HG03520 (cell line): ENCODE measurements around the gene PRKAB2.
A peak's percentile ranks its signal among the peaks of the same experiment; 100 is the strongest.
"Not testable (repeated sequence)": the region's sequence is repeated elsewhere in the genome, so short reads cannot be mapped to it uniquely, and the experiment has no call there.

Experiments used
- ATAC-seq: cut with Tn5 transposase; IDR thresholded peaks from one replicate; pipeline ENCODE4 v1.9.1; 2021; ENCODE audit warnings: mild to moderate bottlenecking, moderate library complexity; ENCODE audit not compliant: unreplicated experiment

The PRKAB2 gene, protein sequence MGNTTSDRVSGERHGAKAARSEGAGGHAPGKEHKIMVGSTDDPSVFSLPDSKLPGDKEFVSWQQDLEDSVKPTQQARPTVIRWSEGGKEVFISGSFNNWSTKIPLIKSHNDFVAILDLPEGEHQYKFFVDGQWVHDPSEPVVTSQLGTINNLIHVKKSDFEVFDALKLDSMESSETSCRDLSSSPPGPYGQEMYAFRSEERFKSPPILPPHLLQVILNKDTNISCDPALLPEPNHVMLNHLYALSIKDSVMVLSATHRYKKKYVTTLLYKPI

DNA sequence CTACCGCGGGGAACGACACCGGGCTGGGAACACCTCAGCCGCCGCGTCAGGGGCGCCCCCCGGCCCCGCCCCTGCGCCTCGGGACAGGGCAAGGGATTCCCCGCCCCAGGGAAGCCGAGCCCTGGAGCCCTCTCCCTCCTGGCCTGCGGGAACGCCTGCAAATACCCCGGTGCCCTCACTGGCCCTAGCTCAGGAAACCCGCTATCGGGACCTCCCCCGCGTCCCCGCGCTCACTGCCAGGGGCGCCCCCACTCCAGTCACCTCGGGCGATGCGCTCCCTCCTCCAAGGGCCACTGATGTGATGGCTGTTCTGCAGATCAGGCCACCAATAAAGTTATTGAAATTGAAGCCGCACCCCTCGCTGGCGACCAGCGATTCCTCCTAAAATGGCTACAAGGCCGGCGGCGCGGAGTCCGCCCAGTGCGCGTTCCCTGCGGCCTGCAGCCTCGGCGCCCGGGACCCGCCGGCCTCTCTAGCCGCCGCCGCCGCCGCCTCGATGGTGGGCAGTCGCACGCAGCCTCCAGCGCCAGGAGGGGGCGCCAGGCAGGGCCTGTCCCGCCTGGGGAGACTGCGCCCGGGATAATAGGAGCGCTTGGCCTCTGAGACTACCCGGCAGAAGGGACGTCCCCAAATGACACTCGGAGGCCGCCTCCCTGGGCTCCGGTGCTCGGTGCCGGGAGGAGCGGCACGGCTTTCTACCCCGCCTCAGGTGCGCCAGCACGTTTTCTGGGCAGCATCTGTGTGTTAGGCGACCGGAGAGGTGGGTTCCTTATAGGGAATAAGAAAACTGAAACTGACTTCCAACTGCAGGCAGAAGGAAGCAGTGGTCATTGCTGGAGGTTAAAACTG, at the start of gene PRKAB2:
Gene PRKAB2, minus strand, starts transcription at position 303 of the 849 bp plus-strand sequence. CDS start 326 bp downstream, outside the sequence.
- peak; percentile 85 for ATAC-seq

DNA sequence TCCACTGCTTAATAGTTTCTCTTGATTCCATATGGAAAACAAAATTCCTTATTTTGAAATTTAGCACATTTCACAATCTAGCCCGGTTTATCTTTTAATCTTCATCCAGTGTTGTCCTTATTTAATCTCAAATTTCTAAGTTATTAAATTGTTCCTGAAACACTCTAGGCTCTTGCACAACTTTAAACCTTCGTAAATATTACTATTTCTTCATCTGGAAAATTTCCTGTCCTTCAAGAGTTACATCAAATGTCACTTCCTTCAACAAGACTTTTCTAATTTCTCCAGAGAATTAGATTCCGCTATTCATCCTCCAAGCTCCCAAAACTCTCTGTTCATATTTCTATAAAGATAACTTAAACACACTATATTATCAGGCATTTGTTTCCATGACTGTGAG, 46.3 kb upstream of the PRKAB2 start:
- no peak for ATAC-seq

DNA sequence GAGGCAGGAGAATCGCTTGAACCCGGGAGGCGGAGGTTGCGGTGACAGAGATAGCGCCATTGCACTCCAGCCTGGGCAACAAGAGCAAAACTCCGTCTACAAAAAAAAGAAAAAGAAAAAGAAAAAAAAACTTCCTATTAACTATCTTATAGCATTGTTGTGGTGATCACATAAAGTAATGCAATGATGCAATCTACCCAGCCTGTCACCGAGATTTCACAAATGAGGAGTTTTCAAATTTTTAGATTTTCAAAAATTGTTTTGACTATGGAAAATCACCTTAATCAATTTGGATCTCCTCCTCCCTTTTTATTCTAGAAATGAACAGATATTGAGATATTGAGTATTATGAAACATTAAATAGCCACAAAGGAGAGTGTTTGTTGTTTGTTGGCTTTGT, 44.9 kb upstream of the PRKAB2 start:
- ATAC-seq: no peak

DNA sequence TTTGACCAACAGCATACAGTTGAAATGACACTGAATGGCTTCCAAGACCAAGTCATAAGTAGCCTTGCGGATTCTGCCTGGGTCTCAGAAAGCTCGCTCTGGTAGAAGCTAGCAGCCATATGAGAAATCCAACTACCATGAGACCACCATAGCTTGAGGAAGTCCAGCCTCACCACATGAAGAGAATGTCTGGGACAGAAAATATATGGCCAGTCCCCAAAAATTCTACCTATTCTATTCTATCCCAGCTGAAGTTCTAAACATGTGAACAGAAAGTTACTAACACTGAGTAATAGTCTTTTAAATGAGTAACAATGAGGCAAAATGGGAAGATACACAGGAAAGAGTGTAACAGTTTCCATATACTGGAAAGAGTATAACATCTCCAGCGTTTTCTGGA, 43.9 kb upstream of the PRKAB2 start:
- no peak for ATAC-seq

DNA sequence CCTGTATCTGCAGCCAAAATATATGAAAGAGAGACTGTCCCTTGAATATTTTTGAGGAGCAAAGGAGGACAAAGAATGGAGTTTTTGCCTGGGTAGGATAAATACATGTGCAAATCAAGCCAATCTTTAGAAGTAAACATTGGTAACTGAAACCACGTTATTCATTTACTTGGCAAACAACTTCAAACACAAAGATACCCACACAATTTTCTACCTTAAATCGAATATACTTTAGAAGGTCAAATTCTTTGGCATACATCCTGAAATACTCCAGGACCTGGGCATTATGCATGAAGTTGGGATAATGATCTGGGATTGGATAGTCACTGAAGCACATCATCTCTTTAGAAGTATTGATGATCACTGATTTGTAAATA, 43.3 kb upstream of the PRKAB2 start:
- ATAC-seq: no peak

DNA sequence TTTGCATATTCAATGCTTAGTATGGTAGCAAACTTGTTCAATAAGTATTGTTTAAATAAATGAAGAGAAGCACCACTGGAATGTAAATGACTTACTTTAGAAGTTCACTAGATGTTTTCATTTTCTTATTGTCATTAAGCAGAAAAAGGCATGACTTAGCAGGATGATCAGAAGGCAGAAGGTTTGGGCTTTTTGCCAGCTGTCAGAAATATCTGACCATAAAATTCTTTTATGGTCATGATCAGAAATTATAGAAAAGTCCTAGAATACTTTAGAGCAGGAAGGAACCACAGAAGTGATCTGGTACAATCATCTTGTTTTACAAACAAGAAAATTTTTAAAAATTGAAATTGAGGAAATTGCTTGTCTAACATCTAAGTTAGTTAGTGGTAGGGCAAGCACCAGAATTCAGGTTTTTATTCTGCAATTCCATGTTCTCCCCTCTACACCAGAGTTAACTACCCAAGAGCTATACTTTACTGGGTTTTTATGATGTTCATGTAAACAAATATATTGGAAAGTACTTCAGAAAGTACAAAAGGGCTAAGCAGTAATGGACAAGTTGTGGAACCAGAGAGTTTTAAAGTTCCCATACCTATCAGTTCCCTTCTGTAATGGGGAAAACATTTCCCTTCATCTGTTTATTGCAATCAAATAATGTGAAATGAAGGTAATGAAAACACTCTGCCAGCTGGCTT, 42.7 kb upstream of the PRKAB2 start:
- ATAC-seq: no peak

DNA sequence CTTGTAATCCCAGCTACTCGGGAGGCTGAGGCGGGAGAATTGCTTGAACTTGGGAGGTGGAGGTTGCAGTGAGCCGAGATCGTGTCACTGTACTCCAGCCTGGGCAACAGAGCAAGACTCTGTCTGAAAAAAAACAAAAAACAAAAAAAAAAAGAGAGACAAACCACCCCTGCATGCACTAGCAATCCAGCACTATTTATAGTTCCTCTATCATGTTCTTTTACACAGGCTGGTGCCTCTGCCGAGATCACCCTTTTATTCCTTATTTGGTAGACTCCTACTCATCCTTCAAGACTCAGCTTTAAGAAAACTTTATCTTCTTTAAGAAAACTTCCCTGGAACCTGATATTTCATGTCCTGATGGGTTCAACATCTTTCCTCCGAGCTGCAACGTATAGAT, 42.1 kb upstream of the PRKAB2 start:
- no peak for ATAC-seq

DNA sequence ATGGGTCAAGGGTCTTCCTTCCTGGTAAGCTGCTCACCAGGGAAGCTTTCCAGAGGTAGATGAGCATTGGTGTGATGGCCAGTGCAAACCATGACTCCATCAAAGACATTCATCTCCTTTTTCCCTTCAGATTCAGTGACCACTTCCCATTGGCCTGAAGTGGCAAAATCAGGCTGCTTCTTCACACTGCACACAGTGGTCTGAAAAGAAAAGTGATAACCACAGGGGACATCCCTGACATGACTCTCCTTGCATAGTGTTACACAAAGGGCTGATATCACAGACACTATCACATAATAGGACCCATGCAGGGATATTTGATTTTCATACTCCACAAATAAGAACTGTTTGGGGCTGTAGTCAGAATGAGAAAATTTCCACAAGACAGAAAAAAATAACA, 41.0 kb upstream of the PRKAB2 start:
- no peak for ATAC-seq

DNA sequence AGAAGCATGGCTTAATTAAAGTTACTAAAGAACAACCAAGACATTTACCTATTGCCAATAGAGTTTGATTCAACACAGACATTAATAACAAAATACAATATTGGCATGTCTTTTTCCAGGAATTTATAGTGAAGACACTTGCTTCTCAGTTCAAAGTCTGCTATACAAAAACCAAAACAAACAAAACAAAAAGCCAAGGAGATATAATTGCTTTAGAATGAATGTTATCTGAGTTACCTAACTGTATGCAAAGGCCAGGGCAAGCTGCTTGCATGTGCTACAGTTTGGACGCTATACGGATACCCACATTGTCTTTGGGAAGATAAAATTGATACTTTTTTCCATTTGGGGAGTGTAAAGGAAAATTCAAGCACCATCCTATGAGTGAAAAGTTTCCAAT, 39.3 kb upstream of the PRKAB2 start:
- no peak for ATAC-seq

DNA sequence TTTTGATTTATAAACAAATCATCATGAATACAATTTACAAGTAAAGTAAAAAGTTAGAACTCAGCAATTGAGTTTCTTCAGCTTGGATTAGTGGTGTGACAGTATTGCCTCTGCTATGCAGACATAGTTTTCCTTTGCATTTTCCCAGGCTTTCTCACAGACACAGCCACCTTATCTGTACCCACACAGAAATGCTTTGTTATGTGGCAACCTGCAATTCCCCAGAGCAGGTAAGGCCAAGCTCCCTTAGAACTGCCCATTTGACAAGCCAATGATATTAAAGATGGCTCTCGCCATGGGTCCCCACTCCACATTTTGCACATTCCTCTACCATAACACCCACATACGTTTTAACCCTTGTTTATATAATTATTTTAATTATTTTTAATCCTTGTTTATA, 38.7 kb upstream of the PRKAB2 start:
- ATAC-seq: no peak

DNA sequence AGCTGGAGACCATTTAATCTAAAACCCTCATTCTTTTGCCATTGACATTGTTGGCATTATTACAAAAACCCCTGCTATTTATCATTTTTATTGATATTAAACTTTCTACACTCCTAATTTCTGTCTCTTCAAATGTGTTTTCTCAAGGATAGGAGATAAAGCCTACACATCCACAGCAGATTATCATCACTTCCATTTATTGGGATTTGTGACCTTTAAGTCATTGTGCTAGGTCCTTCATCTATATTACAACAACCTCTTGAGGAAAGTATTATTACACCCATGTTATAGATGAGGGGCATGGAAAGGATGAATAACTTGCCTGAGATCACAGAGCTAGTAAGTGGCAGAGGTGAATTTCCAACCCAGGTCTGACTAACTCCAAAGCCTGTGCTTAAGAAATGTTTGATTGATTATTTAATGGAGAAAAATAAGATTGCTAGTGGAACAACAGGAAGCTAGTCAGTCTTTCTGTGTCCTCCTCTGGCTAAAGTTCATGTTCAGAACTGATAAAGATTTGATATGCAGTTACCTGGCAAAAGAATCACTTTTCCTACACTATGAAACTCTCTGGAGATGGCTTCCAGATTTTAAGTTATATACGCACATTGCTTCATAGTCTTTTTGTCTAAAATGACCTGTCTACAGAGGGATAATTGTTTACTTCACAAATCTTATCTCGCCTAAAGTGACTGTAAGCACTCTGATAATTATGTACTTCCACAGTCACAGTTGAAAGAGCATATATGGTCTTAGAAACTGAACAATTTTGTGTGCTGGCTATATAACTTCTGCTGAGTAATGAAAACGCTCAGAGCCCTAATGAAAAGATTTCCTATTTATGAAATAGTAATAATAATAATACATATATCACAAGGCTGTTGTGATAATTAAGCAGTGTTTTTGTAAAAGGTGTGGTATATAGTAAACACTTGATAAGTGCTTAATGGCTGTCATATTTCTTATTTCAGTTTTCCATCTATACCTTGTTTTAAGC, 37.9 kb upstream of the PRKAB2 start:
- no peak for ATAC-seq

DNA sequence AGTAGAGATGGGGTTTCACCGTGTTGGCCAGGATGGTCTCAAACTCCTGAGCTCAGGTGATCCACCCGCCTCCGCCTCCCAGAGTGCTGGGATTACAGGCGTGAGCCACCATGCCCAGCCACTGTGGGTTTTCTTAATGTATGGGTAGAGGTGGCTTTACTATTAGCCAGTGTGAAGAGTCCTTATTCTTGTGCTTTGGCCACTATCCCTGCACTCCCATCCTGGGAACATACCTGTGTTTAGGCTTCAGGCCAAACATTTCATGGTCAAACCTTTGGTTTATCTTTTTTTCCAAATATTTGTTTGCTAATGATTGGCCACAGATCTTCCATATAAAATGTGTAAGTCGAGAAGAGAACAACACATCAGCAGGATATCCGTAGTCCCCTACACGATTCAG, 36.3 kb upstream of the PRKAB2 start:
- ATAC-seq: no peak

DNA sequence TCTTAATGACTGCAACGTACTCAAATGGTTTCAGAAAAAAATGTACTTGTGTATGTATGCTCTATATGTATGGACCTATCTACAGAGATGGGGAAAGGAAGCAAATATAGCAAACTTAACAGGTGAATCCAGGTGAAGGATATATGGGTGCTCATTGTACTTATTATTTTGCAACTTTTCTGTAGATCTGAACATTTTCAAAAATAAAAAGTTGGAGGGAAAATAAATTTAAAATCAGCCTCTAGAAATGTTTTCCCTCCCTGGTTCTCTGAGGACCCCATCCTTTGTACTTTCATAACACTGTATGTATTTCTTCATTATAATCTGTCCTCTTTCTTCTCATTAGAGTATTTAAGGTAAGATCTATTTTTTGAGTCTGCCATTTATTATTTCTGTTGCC, 34.9 kb upstream of the PRKAB2 start:
- no peak for ATAC-seq

DNA sequence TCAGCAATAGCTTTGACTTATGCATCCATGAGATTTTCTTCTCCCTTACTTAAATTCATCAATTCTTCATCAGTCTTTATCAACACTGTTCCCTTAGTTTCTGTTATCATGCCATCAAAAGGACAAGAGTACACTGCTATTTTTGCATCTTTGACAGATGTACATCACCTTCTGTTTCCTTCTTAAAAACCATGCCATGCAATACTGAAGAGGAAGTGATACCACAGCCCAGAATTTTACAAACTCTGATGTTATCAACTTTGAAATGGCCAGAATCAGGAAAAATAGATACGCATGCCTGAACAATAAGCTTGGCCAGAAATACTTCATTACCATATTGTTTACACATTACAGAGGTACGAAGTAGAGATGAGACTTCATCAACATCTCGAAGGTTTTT, 31.8 kb upstream of the PRKAB2 start:
- no peak for ATAC-seq

DNA sequence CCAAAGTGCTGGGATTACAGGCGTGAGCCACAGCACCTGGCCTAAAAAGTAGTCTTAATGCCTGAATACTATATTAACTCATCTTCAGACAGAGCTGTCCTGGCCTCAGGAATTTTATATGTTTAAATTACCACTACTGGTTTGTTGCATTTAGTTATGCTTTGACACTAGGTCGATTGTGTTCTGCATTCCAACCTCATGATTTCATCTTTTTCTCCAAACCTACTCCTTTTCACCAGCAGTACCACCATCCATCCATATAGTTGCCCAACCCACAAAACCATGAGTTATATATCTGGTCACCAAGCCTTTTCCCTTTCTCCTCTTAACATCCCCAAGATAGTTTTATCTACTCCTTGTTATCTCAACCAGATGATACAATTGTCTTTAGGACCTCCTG, 30.3 kb upstream of the PRKAB2 start:
- ATAC-seq: no peak

DNA sequence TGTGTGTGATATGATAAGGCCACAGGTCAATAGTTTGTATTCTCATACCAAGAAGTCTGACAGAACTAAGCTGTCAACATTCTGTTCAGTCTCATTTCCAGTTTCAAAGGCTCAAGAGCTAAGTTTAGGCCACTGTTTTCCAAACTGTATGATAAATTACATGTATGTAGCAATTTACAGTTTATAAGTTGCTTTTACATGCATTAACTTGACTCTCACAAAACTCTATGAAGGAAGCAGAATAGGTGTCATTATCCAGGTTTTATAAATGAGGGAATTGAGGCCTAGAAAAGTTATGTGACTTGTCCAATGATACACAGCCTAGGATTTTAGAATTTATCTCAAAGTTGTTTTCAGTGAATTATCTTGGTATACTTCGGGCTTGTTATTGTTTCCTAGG, 29.5 kb upstream of the PRKAB2 start:
- no peak for ATAC-seq

DNA sequence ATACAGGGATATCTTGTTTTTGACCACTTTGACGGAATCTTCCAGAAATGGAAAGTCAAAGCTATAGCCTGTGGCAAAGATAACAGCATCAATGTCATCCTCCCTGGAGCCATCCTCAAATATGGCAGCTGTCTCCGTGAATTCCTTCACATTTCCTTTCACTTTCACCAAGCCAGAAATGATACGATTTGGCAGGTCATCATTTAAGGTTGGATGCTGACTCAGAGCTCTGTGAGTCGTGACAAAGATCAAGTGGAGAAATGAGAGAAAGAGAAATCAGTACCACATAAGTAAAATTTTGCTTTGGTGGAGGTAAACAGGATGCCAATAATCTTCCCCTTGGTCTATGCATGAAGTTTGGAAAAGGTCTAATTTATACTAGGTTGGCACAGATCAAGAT, 29.0 kb upstream of the PRKAB2 start:
- ATAC-seq: no peak

DNA sequence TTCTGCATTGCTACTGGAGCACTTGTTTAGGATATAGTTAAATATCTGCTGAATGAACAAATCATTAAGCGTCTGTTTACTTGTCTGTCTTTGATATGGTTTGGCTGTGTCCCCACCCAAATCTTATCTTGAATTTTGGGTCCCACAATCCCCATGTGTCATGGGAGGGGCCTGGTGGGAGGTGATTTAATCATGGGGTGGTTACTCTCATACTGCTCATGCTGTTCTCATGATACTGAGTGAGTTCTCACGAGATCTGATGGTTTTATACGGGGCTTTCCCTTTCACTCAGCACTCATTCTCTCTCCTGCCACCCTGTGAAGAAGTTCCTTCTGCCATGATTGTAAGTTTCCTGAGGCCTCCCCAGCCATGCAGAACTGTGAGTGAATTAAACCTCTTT, 25.1 kb upstream of the PRKAB2 start:
- ATAC-seq: not testable (repeated sequence)

DNA sequence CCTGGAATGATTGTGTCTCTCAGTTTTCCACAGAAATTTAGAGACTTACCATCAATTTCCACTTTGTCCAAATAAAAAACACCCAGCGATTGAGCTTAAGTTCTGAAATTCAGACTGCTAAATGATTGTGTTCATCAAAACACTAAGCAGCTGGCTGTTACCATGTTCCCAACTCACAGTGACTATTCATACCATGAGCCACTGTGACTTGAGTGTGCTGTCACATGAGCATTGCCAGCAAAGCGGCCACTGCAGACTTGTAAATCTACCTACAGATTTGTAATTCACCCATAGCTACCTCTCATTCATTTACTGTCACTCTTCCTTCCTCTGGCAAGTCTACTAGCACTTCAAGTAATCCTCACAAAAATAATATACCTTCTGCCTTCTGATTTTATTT, 17.2 kb upstream of the PRKAB2 start:
- no peak for ATAC-seq

DNA sequence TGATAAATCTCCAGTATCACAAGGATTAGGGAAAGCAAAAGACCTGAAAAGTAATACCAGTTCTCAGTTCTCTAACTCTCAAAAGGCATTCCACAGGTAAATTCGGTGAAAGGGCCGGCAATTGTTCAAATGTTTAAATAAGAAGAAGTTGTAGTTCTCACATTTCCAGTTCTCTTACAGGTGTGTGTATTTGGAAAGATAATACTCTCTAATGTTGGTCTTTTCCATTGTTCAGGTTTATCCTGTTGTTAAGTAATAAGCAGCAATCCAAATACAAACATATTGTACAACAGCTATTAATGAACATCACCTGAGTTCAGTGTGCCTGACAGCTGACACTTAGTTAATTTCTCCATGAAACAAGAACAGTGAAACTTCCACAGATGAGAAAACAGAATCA, 13.2 kb upstream of the PRKAB2 start:
- no peak for ATAC-seq
